T-cell (primary cell): ENCODE data around the gene SLC9A7. TPM values are rescaled to one million over a fixed set of nuclear protein-coding genes. Genes with fewer than 3 reads are reported as not detected.
"Not testable (repeated sequence)": the region's sequence is repeated elsewhere in the genome, so short reads cannot be mapped to it uniquely, and the experiment has no call there.

Experiments used
- ATAC-seq, 4 experiments: fragments of 200-7000 bp in 3 of 4; fragments of 150-1000 bp in 1 of 4; cut with Tn5 transposase; replicated peaks in 1 of 4; 1 replicate in 3 of 4; 2 replicates in 1 of 4; pipeline ENCODE4 v1.10.0; 2021; ENCODE audit warnings: moderate library complexity in 3 of 4, mild to moderate bottlenecking in 2 of 4, moderate number of reproducible peaks in 1 of 4
- CTCF ChIA-PET, 2 donors: fragments of 300-600 bp; sonication (Branson Sonifier 250); formaldehyde crosslinking; loops; one replicate each; lab custom pipeline; 2022; ENCODE audit warnings: antibody characterized with exemption in 2 of 2; lab: Charles Lee
- POLR2A ChIA-PET, 2 donors: fragments of 300-600 bp; sonication (Branson Sonifier 250); formaldehyde crosslinking; loops; one replicate each; lab custom pipeline; 2022; ENCODE audit warnings: antibody characterized with exemption in 2 of 2; lab: Charles Lee
- DNase-seq, 35 experiments: peaks; one replicate each; pipeline versions ENCODE4 v3.0.0 to v3.0.0-alpha.2; 2013 to 2023
- H3K27ac ChIP-seq: one replicate; pipeline ENCODE4 v1.5.1; 2013; ENCODE audit warnings: low read length
- H3K27me3 ChIP-seq, 2 experiments: replicated peaks in 1 of 2; 1 replicate in 1 of 2; 2 replicates in 1 of 2; pipeline versions ENCODE4 v1.6.1 to v1.7.0; 2013; ENCODE audit warnings: low read length in 1 of 2, mixed read lengths in 1 of 2; ENCODE audit not compliant: control insufficient read depth in 2 of 2, insufficient read depth in 2 of 2; ENCODE audit errors: extremely low read depth in 1 of 2
- H3K36me3 ChIP-seq, 2 donors: 1 replicate in 1 of 2; 2 replicates in 1 of 2; pipeline versions ENCODE4 v1.6.1 to v1.7.0; 2013; ENCODE audit warnings: low read length in 1 of 2; ENCODE audit not compliant: control insufficient read depth in 2 of 2, insufficient read depth in 1 of 2; ENCODE audit errors: extremely low read depth in 1 of 2
- H3K4me1 ChIP-seq, 2 experiments: 1 replicate in 1 of 2; 2 replicates in 1 of 2; pipeline versions ENCODE4 v1.6.1 to v1.7.0; 2013; ENCODE audit warnings: low read length in 2 of 2, mixed read lengths in 1 of 2; ENCODE audit not compliant: insufficient read depth in 2 of 2, control insufficient read depth in 1 of 2; ENCODE audit errors: extremely low read depth in 1 of 2
- H3K4me3 ChIP-seq, 2 donors: 1 replicate in 1 of 2; 2 replicates in 1 of 2; pipeline versions ENCODE4 v1.5.1 to v1.7.0; 2013; ENCODE audit warnings: mild to moderate bottlenecking in 2 of 2, low read length in 1 of 2, moderate library complexity in 1 of 2; ENCODE audit not compliant: control insufficient read depth in 1 of 2; ENCODE audit errors: extremely low read depth in 1 of 2
- H3K9me3 ChIP-seq: 2 replicates; pipeline ENCODE4 v1.7.0; 2013
- H3K27ac Mint-ChIP-seq, 2 donors: one replicate each; pipeline ENCODE4 v1.8.0; 2020 to 2021; ENCODE audit warnings: mild to moderate bottlenecking in 2 of 2, mixed read lengths in 2 of 2
- H3K27me3 Mint-ChIP-seq, 2 donors: one replicate each; pipeline ENCODE4 v1.8.0; 2021 to 2022; ENCODE audit warnings: mixed read lengths in 2 of 2
- H3K36me3 Mint-ChIP-seq: one replicate; pipeline ENCODE4 v1.8.0; 2021; ENCODE audit warnings: mixed read lengths
- H3K4me1 Mint-ChIP-seq, 3 donors: one replicate each; pipeline ENCODE4 v1.8.0; 2020 to 2022; ENCODE audit warnings: mixed read lengths in 3 of 3, mild to moderate bottlenecking in 1 of 3
- H3K4me3 Mint-ChIP-seq, 3 donors: one replicate each; pipeline ENCODE4 v1.8.0; 2020 to 2022; ENCODE audit warnings: mild to moderate bottlenecking in 3 of 3, mixed read lengths in 3 of 3, moderate library complexity in 3 of 3
- H3K9me3 Mint-ChIP-seq, 3 donors: one replicate each; pipeline ENCODE4 v1.8.0; 2020 to 2022; ENCODE audit warnings: mixed read lengths in 3 of 3
- WGBS: methylation state at CpG from one replicate; pipeline ENCODE4 v1.1.5; 2013; ENCODE audit warnings: missing lambda C conversion rate; ENCODE audit not compliant: insufficient coverage; 5-methylcytosine and 5-hydroxymethylcytosine counted together
- total RNA-seq, 35 experiments: library from RNA in 6 of 35; stranded (reverse) in 6 of 35; fragments of 120-200 nt in 1 of 35; gene quantifications; one replicate each; pipeline versions ENCODE4 v1.2.1 to v1.2.4 and lab custom pipeline; 2013 to 2026

The SLC9A7 gene
- total RNA-seq, 5 donors from 2014 or later (not counting 1 experiment from before 2014, with no cell fraction given): 2.3 to 6.3 (median 3.7) TPM

- H3K9me3 ChIP-seq, H3K9me3 Mint-ChIP-seq, H3K27me3 ChIP-seq, H3K36me3 Mint-ChIP-seq, H3K27ac ChIP-seq, H3K4me3 ChIP-seq, H3K4me3 Mint-ChIP-seq, H3K27ac Mint-ChIP-seq, H3K4me1 Mint-ChIP-seq, DNase-seq, H3K4me1 ChIP-seq, CTCF ChIA-PET, H3K36me3 ChIP-seq, ATAC-seq: not testable (repeated sequence)
- H3K27me3 Mint-ChIP-seq: peaks cover 0 to 13% of the 10 kb centered on the region in 2 donors
- WGBS: no CpG with 5 or more reads among the region's 3 CpGs
- POLR2A ChIA-PET: interaction anchor here in 1 of 2 donors (0.6 kb wide), 1 partner anchor 719 kb away, joined by 5 read pairs; no protein-coding TSS in a partner anchor
Observed at GRCh38 chrX:46723569-46723927, 35.4 kb downstream of the SLC9A7 start.

GRCh38 chrX:46722742-46723568 lies 36.0 kb downstream of the SLC9A7 start:
- peaks cover 7% of the 10 kb centered on the region for H3K36me3 Mint-ChIP-seq
- DNase-seq (no peak), ATAC-seq (no peak)
- H3K27me3 Mint-ChIP-seq: peaks cover 0 to 14% of the 10 kb centered on the region in 2 donors
- WGBS: no CpG with 5 or more reads among the region's 7 CpGs
- H3K4me1 ChIP-seq: no peaks in the 10 kb centered on the region
- no peak overlapping the region for H3K27ac ChIP-seq
- H3K4me3 ChIP-seq: no peak overlapping the region
- ChIA-PET POLR2A (no interaction called here), CTCF (no interaction called here)
- no peaks in the 10 kb centered on the region for H3K9me3 Mint-ChIP-seq
- no peaks in the 10 kb centered on the region for H3K36me3 ChIP-seq
- no peaks in the 10 kb centered on the region for H3K4me1 Mint-ChIP-seq
- no peaks in the 10 kb centered on the region for H3K9me3 ChIP-seq
- H3K27ac Mint-ChIP-seq: no peak overlapping the region
- H3K27me3 ChIP-seq: no peaks in the 10 kb centered on the region
- no peak overlapping the region for H3K4me3 Mint-ChIP-seq

- ATAC-seq: no peak
- H3K27ac Mint-ChIP-seq: no peak overlapping the region
- H3K36me3 Mint-ChIP-seq: no peaks in the 10 kb centered on the region
- H3K27me3 ChIP-seq: no peaks in the 10 kb centered on the region
- no peak for DNase-seq
- H3K27ac ChIP-seq: no peak overlapping the region
- H3K27me3 Mint-ChIP-seq: peaks cover 0 to 14% of the 10 kb centered on the region in 2 donors
- no CpG with 5 or more reads among the region's 3 CpGs for WGBS
- ChIA-PET CTCF (no interaction called here), POLR2A (no interaction called here)
- no peaks in the 10 kb centered on the region for H3K9me3 ChIP-seq
- no peaks in the 10 kb centered on the region for H3K4me1 ChIP-seq
- no peak overlapping the region for H3K4me3 ChIP-seq
- H3K36me3 ChIP-seq: no peaks in the 10 kb centered on the region
- H3K4me3 Mint-ChIP-seq: no peak overlapping the region
- peaks cover 2 to 8% (median 4%) of the 10 kb centered on the region in 3 donors for H3K4me1 Mint-ChIP-seq
- no peaks in the 10 kb centered on the region for H3K9me3 Mint-ChIP-seq
Observed at GRCh38 chrX:46716796-46717195, 42.1 kb downstream of the SLC9A7 start.

GRCh38 chrX:46715997-46716396 lies 42.9 kb downstream of the SLC9A7 start:
- Histone ChIP-seq H3K4me3 (no peak overlapping the region), H3K27ac (no peak overlapping the region), H3K9me3 (no peaks in the 10 kb centered on the region), H3K36me3 (no peaks in the 10 kb centered on the region), H3K4me1 (no peaks in the 10 kb centered on the region), H3K27me3 (no peaks in the 10 kb centered on the region)
- no peak overlapping the region for H3K4me3 Mint-ChIP-seq
- no peak overlapping the region for H3K27ac Mint-ChIP-seq
- peaks cover 6 to 15% (median 9%) of the 10 kb centered on the region in 3 donors for H3K4me1 Mint-ChIP-seq
- H3K27me3 Mint-ChIP-seq: peaks cover 0 to 11% of the 10 kb centered on the region in 2 donors
- POLR2A ChIA-PET: no interaction called here
- WGBS: no CpG with 5 or more reads among the region's 1 CpG
- H3K9me3 Mint-ChIP-seq: no peaks in the 10 kb centered on the region
- no peak for DNase-seq
- CTCF ChIA-PET: no interaction called here
- H3K36me3 Mint-ChIP-seq: no peaks in the 10 kb centered on the region
- ATAC-seq: no peak

GRCh38 chrX:46715530-46715929 lies 43.4 kb downstream of the SLC9A7 start:
- H3K27me3 ChIP-seq: no peaks in the 10 kb centered on the region
- Mint-ChIP-seq H3K36me3 (no peaks in the 10 kb centered on the region), H3K27me3 (peaks cover 0 to 14% of the 10 kb centered on the region in 2 donors), H3K9me3 (no peaks in the 10 kb centered on the region), H3K27ac (no peak overlapping the region), H3K4me3 (no peak overlapping the region), H3K4me1 (peaks cover 6 to 18% (median 9%) of the 10 kb centered on the region in 3 donors)
- H3K4me3 ChIP-seq: no peak overlapping the region
- no peaks in the 10 kb centered on the region for H3K36me3 ChIP-seq
- no peaks in the 10 kb centered on the region for H3K4me1 ChIP-seq
- no peaks in the 10 kb centered on the region for H3K9me3 ChIP-seq
- no CpG with 5 or more reads among the region's 5 CpGs for WGBS
- H3K27ac ChIP-seq: no peak overlapping the region
- POLR2A ChIA-PET: no interaction called here
- DNase-seq (no peak), ATAC-seq (no peak)
- CTCF ChIA-PET: no interaction called here

- Histone ChIP-seq H3K4me1 (no peaks in the 10 kb centered on the region), H3K36me3 (no peaks in the 10 kb centered on the region), H3K9me3 (no peaks in the 10 kb centered on the region), H3K4me3 (no peak overlapping the region), H3K27ac (no peak overlapping the region), H3K27me3 (no peaks in the 10 kb centered on the region)
- ATAC-seq (no peak), DNase-seq (no peak)
- POLR2A ChIA-PET: no interaction called here
- H3K36me3 Mint-ChIP-seq: no peaks in the 10 kb centered on the region
- H3K27ac Mint-ChIP-seq: no peak overlapping the region
- peaks cover 6 to 25% (median 9%) of the 10 kb centered on the region in 3 donors for H3K4me1 Mint-ChIP-seq
- H3K27me3 Mint-ChIP-seq: peaks cover 0 to 20% of the 10 kb centered on the region in 2 donors
- H3K4me3 Mint-ChIP-seq: no peak overlapping the region
- H3K9me3 Mint-ChIP-seq: no peaks in the 10 kb centered on the region
- CTCF ChIA-PET: no interaction called here
- no CpG with 5 or more reads among the region's 5 CpGs for WGBS
Observed at GRCh38 chrX:46713672-46714490, 45.0 kb downstream of the SLC9A7 start.
